Measurements from ENCODE around the gene DYSF.

DNA sequence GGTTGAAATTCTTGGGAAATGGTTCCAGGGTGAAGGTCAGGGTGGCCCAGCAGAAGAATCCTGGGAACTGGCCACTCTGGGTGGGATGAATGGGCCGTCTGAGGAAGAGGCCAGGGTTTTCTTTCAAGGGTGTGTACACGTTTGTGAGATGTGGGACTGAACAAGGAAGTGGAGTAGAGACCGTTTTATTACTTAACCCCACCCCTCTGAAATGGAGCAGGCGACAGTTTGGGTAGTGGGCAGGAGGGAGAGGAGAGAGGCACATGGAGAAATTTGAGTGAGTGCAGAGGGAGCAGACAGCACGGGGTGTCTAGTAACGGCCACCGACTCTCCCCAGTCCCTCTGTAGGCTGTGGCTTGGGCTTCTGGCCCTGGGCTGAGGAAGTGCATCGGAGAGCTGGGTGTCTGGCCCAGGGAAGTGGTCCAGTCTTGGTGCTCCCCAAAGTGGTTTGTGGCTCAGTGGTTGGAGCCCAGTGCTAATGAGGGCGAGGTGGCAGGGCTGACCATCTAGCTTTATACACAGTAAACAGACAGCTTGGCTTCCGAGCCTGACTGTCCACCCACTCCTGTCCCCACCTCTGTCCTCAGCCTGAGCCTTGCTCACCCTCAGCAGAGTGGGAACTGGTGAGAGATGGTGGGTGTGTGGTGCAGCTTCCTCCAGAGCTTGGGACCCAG is 135.3 kb downstream of the DYSF start:
- TF ChIP-seq CTCF (optimal IDR thresholded peaks at IDR 0.05 in 1 of 3, IDR thresholded peaks at IDR 0.05 in 1 of 3, conservative IDR thresholded peaks at IDR 0.05 in 1 of 3; ENCODE audit: extremely low read depth in 1 of 3, insufficient read depth in 2 of 3, low read length in 3 of 3) (no peak), EZH2 (IDR thresholded peaks at IDR 0.05; ENCODE audit: low read length) (no peak)

Measured in keratinocyte (primary cell).